Endothelial cell (in vitro differentiated cells): ENCODE data around the gene TAS2R41. TPM values are rescaled to one million over a fixed set of nuclear protein-coding genes. Genes with fewer than 3 reads are reported as not detected.
"Not testable (repeated sequence)": the region's sequence is repeated elsewhere in the genome, so short reads cannot be mapped to it uniquely, and the experiment has no call there.

Source experiments
- DNase-seq: peaks from one replicate; pipeline ENCODE4 v3.0.0; 2021; ENCODE audit warnings: low spot score
- H3K27ac Mint-ChIP-seq: one replicate; pipeline ENCODE4 v1.8.0; 2021; ENCODE audit warnings: mixed read lengths, inconsistent platforms; ENCODE audit not compliant: unreplicated experiment
- H3K27me3 Mint-ChIP-seq: one replicate; pipeline ENCODE4 v1.8.0; 2021; ENCODE audit warnings: mild to moderate bottlenecking, moderate library complexity, mixed read lengths, inconsistent platforms; ENCODE audit not compliant: unreplicated experiment
- H3K36me3 Mint-ChIP-seq: one replicate; pipeline ENCODE4 v1.8.0; 2021; ENCODE audit warnings: mild to moderate bottlenecking, low read depth, mixed read lengths, inconsistent platforms; ENCODE audit not compliant: unreplicated experiment
- H3K4me1 Mint-ChIP-seq: one replicate; pipeline ENCODE4 v1.8.0; 2021; ENCODE audit warnings: mild to moderate bottlenecking, mixed read lengths, inconsistent platforms; ENCODE audit not compliant: unreplicated experiment
- H3K4me3 Mint-ChIP-seq: one replicate; pipeline ENCODE4 v1.8.0; 2021; ENCODE audit warnings: mild to moderate bottlenecking, mixed read lengths, inconsistent platforms; ENCODE audit not compliant: unreplicated experiment
- H3K9me3 Mint-ChIP-seq: one replicate; pipeline ENCODE4 v1.8.0; 2021; ENCODE audit warnings: mixed read lengths, inconsistent platforms; ENCODE audit not compliant: unreplicated experiment
- total RNA-seq: library from RNA; stranded (reverse); fragmentation: NEBNext Ultra II Directional; extraction: Animal tissue kit (Norgen Biotek cat#: 25700); gene quantifications from one replicate; pipeline ENCODE4 v1.2.1, GENCODE V29; 2021; ENCODE audit not compliant: unreplicated experiment
- TF ChIP-seq, protein P1 (sequence below): fragments of 200-600 bp; sonication (generic); IDR thresholded peaks from one replicate; pipeline ENCODE4 v1.5.0; 2021; ENCODE audit warnings: antibody characterized with exemption; ENCODE audit not compliant: unreplicated experiment

Gene TAS2R41
- total RNA-seq, 1 donor from 2014 or later, result not detected

GRCh38 chr7:143514995-143515735, 37.5 kb downstream of the TAS2R41 start:
- no peaks in the 10 kb centered on the region for H3K4me1 Mint-ChIP-seq
- peaks cover 2% of the 10 kb centered on the region for H3K27me3 Mint-ChIP-seq
- DNase-seq, result no peak
- H3K27ac Mint-ChIP-seq, result no peak overlapping the region
- H3K4me3 Mint-ChIP-seq, result no peak overlapping the region
- TF ChIP-seq, protein P1, sequence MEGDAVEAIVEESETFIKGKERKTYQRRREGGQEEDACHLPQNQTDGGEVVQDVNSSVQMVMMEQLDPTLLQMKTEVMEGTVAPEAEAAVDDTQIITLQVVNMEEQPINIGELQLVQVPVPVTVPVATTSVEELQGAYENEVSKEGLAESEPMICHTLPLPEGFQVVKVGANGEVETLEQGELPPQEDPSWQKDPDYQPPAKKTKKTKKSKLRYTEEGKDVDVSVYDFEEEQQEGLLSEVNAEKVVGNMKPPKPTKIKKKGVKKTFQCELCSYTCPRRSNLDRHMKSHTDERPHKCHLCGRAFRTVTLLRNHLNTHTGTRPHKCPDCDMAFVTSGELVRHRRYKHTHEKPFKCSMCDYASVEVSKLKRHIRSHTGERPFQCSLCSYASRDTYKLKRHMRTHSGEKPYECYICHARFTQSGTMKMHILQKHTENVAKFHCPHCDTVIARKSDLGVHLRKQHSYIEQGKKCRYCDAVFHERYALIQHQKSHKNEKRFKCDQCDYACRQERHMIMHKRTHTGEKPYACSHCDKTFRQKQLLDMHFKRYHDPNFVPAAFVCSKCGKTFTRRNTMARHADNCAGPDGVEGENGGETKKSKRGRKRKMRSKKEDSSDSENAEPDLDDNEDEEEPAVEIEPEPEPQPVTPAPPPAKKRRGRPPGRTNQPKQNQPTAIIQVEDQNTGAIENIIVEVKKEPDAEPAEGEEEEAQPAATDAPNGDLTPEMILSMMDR, result no peak
- no peaks in the 10 kb centered on the region for H3K36me3 Mint-ChIP-seq
- no peaks in the 10 kb centered on the region for H3K9me3 Mint-ChIP-seq

DNA sequence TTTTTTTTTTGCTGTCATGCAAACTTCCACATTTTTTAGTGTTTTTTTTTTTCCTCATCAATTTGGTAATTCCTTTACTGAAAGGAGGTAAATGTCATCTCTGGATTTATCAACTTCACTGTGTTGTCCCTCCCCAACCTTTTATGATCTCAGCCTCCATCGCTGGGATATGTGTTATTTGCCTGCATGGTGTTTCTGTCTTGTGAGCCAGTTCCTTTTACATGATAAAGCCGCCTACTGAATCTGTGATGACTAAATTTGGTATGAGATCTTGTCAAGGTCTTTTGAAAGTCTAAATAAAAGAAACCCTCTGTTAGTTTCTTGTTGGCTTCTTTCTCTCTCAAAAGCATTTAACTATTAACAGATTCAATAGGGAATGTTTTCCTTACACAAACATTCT, 39.3 kb downstream of the TAS2R41 start:
- Mint-ChIP-seq H3K9me3 (no peaks in the 10 kb centered on the region), H3K4me3 (no peak overlapping the region), H3K4me1 (no peaks in the 10 kb centered on the region), H3K27me3 (peaks cover 2% of the 10 kb centered on the region), H3K36me3 (no peaks in the 10 kb centered on the region), H3K27ac (no peak overlapping the region)
- TF ChIP-seq, protein P1, result no peak
- no peak for DNase-seq

- Mint-ChIP-seq H3K27me3 (peaks cover 2% of the 10 kb centered on the region), H3K36me3 (no peaks in the 10 kb centered on the region), H3K4me1 (no peaks in the 10 kb centered on the region), H3K9me3 (no peaks in the 10 kb centered on the region), H3K27ac (no peak overlapping the region), H3K4me3 (no peak overlapping the region)
- DNase-seq, result no peak
- TF ChIP-seq, protein P1, result no peak
These were observed 40.8 kb downstream of the TAS2R41 start for GRCh38 chr7:143518521-143518920.

- H3K9me3 Mint-ChIP-seq, result no peaks in the 10 kb centered on the region
- no peaks in the 10 kb centered on the region for H3K36me3 Mint-ChIP-seq
- H3K4me3 Mint-ChIP-seq, result no peak overlapping the region
- no peak for DNase-seq
- no peaks in the 10 kb centered on the region for H3K4me1 Mint-ChIP-seq
- TF ChIP-seq, protein P1, result no peak
- H3K27me3 Mint-ChIP-seq, result peaks cover 2% of the 10 kb centered on the region
- no peak overlapping the region for H3K27ac Mint-ChIP-seq
These were observed 41.3 kb downstream of the TAS2R41 start for GRCh38 chr7:143518941-143519340.

DNA sequence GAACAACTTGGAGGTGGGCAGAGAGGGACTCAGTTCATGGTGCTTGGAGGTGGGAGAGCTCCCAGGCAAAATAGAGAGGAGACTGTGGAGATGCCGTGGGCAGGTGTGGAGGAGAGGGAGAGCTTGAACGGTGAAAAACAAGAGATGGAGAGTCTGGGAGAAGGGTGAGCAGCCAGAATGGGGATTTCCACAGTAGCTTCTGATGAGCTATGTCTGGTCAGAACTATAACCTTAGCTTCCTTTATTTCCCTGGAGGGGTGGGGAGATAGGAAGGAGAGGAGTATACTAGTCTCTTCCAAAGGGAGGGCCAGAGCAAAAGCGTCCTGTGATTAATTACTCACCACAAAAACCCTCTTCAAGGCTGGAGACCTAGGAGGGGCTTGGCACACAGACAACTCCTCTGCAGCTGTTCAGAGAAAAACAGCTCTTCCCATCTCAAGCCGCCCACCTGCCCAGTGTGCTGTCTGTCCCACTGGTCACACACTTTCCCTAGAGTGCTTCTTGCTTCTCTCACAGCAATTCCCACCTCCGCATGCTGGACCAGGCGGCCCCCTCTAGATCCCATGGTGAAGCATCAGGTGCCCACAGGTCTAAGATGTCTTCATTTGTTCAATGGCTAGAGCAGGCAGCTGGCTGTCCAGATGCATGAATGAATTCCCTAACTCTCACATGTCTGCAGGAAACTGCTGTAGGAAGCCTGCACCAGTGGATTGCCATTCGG, 41.9 kb downstream of the TAS2R41 start:
- no peak overlapping the region for H3K4me3 Mint-ChIP-seq
- no peak for DNase-seq
- H3K36me3 Mint-ChIP-seq, result no peaks in the 10 kb centered on the region
- TF ChIP-seq, protein P1, result no peak
- no peaks in the 10 kb centered on the region for H3K9me3 Mint-ChIP-seq
- no peaks in the 10 kb centered on the region for H3K4me1 Mint-ChIP-seq
- H3K27me3 Mint-ChIP-seq, result peaks cover 2% of the 10 kb centered on the region
- H3K27ac Mint-ChIP-seq, result no peak overlapping the region

- not testable (repeated sequence) for H3K4me3 Mint-ChIP-seq, H3K9me3 Mint-ChIP-seq, H3K27me3 Mint-ChIP-seq, H3K4me1 Mint-ChIP-seq, DNase-seq, H3K36me3 Mint-ChIP-seq, H3K27ac Mint-ChIP-seq
These were observed 44.7 kb downstream of the TAS2R41 start for GRCh38 chr7:143522309-143522916.
